HFFc6 (cell line): ENCODE data around the gene NLRP9. TPM values are rescaled to one million over a fixed set of nuclear protein-coding genes. Genes with fewer than 3 reads are reported as not detected.

ENCODE experiments used
- DNase-seq: peaks from one replicate; pipeline ENCODE4 v3.0.0-alpha.2; 2018
- H3K27ac Mint-ChIP-seq: 2 replicates; pipeline ENCODE4 v1.8.0; 2020; ENCODE audit warnings: mild to moderate bottlenecking, mixed read lengths
- H3K27me3 Mint-ChIP-seq: 2 replicates; pipeline ENCODE4 v1.8.0; 2021; ENCODE audit warnings: mild to moderate bottlenecking, moderate library complexity, mixed read lengths; ENCODE audit not compliant: insufficient read depth
- H3K36me3 Mint-ChIP-seq: 2 replicates; pipeline ENCODE4 v1.8.0; 2021; ENCODE audit warnings: low read depth, mixed read lengths
- H3K4me1 Mint-ChIP-seq: 2 replicates; pipeline ENCODE4 v1.8.0; 2020; ENCODE audit warnings: low read depth, mixed read lengths
- H3K4me3 Mint-ChIP-seq: 2 replicates; pipeline ENCODE4 v1.8.0; 2020; ENCODE audit warnings: mild to moderate bottlenecking, moderate library complexity, mixed read lengths
- H3K9me3 Mint-ChIP-seq: 2 replicates; pipeline ENCODE4 v1.8.0; 2020; ENCODE audit warnings: mild to moderate bottlenecking, mixed read lengths
- CTCF ChIP-seq: fragments of 200-600 bp; sonication (generic); IDR thresholded peaks from 2 replicates; pipeline ENCODE4 v1.5.0; 2021; ENCODE audit warnings: antibody characterized with exemption, mild to moderate bottlenecking
- total RNA-seq, 6 experiments: library from RNA; stranded (reverse); fragmentation: NEBNext Ultra II Directional; extraction: Animal tissue kit (Norgen Biotek cat#: 25700); gene quantifications; 2 replicates in 1 of 6; 3 replicates in 5 of 6; pipeline ENCODE4 v1.2.3, GENCODE V29; 2021

The NLRP9 gene
- total RNA-seq, 6 experiments from 2014 or later: not detected

- Mint-ChIP-seq H3K4me1 (no peaks in the 10 kb centered on the region), H3K9me3 (no peaks in the 10 kb centered on the region), H3K4me3 (no peak overlapping the region), H3K36me3 (peaks cover 22% of the 10 kb centered on the region), H3K27ac (no peak overlapping the region), H3K27me3 (no peaks in the 10 kb centered on the region; the same call in 1 of the 2 replicates)
- no peak for DNase-seq
- TF ChIP-seq CTCF: no peak
These were observed 41.7 kb downstream of the NLRP9 start for GRCh38 chr19:55696301-55697068.

GRCh38 chr19:55695511-55696290 lies 42.5 kb downstream of the NLRP9 start:
- Mint-ChIP-seq H3K27me3 (no peaks in the 10 kb centered on the region; the same call in 1 of the 2 replicates), H3K36me3 (peaks cover 20% of the 10 kb centered on the region; the same call in 1 of the 2 replicates), H3K27ac (no peak overlapping the region), H3K4me3 (no peak overlapping the region), H3K4me1 (no peaks in the 10 kb centered on the region), H3K9me3 (no peaks in the 10 kb centered on the region)
- DNase-seq: no peak
- TF ChIP-seq CTCF: no peak

GRCh38 chr19:55694656-55695491 lies 43.3 kb downstream of the NLRP9 start:
- no peak for DNase-seq

DNA sequence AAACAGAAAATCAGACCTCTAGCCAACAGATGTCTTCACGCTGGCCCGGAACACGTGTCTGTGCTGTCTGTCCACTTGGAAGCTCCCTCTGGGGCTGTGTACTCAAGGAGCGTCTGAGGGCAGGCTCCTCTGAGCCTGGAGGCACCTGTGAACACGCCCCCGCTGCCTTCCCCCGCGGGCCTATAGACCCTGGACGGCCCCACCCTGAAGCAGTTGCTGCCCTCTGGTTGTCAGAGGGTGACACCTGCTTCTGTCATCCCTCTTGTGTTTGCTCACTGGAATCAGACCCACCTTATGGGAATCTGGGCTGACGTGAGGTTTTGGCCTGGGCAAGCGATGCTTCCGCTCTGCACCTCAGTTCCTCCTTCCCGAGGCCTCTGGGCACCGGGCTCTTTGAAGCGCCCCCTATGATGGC lies 44.0 kb downstream of the NLRP9 start:
- no peak overlapping the region for H3K4me3 Mint-ChIP-seq
- TF ChIP-seq CTCF: no peak
- H3K27ac Mint-ChIP-seq: no peak overlapping the region
- H3K27me3 Mint-ChIP-seq: no peaks in the 10 kb centered on the region; the same call in 1 of the 2 replicates
- H3K4me1 Mint-ChIP-seq: no peaks in the 10 kb centered on the region
- peaks cover 10% of the 10 kb centered on the region; the same call in 1 of the 2 replicates for H3K36me3 Mint-ChIP-seq
- H3K9me3 Mint-ChIP-seq: no peaks in the 10 kb centered on the region
- DNase-seq: no peak

More at GRCh38 chr19:55694656-55695491, 43.3 kb downstream of the NLRP9 start:
- Mint-ChIP-seq H3K27me3 (no peaks in the 10 kb centered on the region; the same call in 1 of the 2 replicates), H3K27ac (no peak overlapping the region), H3K36me3 (peaks cover 14% of the 10 kb centered on the region; the same call in 1 of the 2 replicates), H3K4me1 (no peaks in the 10 kb centered on the region), H3K4me3 (no peak overlapping the region), H3K9me3 (no peaks in the 10 kb centered on the region)
- TF ChIP-seq CTCF: no peak

DNA sequence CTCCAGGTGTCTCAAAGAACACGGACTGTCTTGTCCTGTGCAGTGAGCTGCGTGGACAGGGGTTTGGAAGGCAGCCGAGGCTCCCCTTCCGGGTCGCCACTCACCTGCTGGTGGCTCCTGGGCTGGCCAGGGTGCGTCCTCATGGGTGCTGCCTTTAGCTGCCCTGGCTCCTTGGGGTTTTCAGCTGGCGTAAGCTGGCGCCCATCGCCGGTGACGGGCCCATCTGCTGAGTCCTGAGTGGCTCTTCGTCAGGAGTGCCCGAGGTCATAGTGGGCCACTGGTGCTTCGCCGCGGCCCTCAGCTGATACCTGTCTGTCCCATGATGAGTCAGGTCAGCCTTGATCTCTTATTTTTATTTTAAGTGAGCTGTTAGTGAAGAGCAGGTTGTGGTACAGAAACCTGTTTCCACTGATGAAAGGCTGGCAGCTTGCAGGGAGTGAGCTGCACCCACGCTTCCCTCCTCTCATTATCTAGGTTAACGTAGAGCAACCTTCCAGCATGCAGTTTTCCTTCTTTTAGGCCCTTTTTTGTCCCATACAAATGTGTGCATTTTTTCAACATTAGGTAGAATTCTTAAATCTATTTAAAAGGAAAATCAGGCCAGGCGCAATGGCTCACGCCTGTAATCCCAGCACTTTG lies 44.7 kb downstream of the NLRP9 start:
- H3K4me1 Mint-ChIP-seq: no peaks in the 10 kb centered on the region
- DNase-seq: no peak
- H3K27ac Mint-ChIP-seq: no peak overlapping the region
- no peaks in the 10 kb centered on the region; the same call in 1 of the 2 replicates for H3K27me3 Mint-ChIP-seq
- peaks cover 7% of the 10 kb centered on the region; the same call in 1 of the 2 replicates for H3K36me3 Mint-ChIP-seq
- H3K4me3 Mint-ChIP-seq: no peak overlapping the region
- no peak for TF ChIP-seq CTCF
- H3K9me3 Mint-ChIP-seq: no peaks in the 10 kb centered on the region
